ENCODE measurements around the gene TTC5.
"Not testable (repeated sequence)": the region's sequence is repeated elsewhere in the genome, so short reads cannot be mapped to it uniquely, and the experiment has no call there.

Gene TTC5

GRCh38 chr14:20302042-20302755 lies 3.6 kb downstream of the TTC5 start:
- no peak for DNase-seq (ENCODE audit: low read depth)

GRCh38 chr14:20295067-20295466 lies 10.7 kb downstream of the TTC5 start:
- DNase-seq (ENCODE audit: low read depth), result no peak

GRCh38 chr14:20294636-20295035 lies 11.1 kb downstream of the TTC5 start:
- no peak for DNase-seq (ENCODE audit: low read depth)

GRCh38 chr14:20281998-20282397 lies 23.8 kb downstream of the TTC5 start:
- not testable (repeated sequence) for DNase-seq (ENCODE audit: low read depth)

- DNase-seq (ENCODE audit: low read depth), result not testable (repeated sequence)
Observed at GRCh38 chr14:20280265-20280664, 25.5 kb downstream of the TTC5 start.

- DNase-seq (ENCODE audit: low read depth), result no peak
Observed at GRCh38 chr14:20278414-20278813, 27.3 kb downstream of the TTC5 start.

GRCh38 chr14:20277409-20277808 lies 28.3 kb downstream of the TTC5 start:
- DNase-seq (ENCODE audit: low read depth), result no peak

GRCh38 chr14:20274062-20274461 lies 31.7 kb downstream of the TTC5 start:
- no peak for DNase-seq (ENCODE audit: low read depth)

GRCh38 chr14:20264361-20264760 lies 41.4 kb downstream of the TTC5 start:
- DNase-seq (ENCODE audit: low read depth), result not testable (repeated sequence)

GRCh38 chr14:20262642-20263128 lies 43.1 kb downstream of the TTC5 start:
- no peak for DNase-seq (ENCODE audit: low read depth)

- DNase-seq (ENCODE audit: low read depth), result no peak
Observed at GRCh38 chr14:20247646-20248246, 58.0 kb downstream of the TTC5 start.
